PC-9 (cell line): ENCODE data around the gene ZNF19. TPM values are rescaled to one million over a fixed set of nuclear protein-coding genes. Genes with fewer than 3 reads are reported as not detected.
A peak's percentile ranks its signal among the peaks of the same experiment; 100 is the strongest.

Experiments
- Bru-seq: library from RNA; stranded (reverse); fragments of 400-500 nt; gene quantifications from one replicate; lab custom pipeline; 2021; lab: Mats Ljungman, UMichigan
- BruChase-seq, 2 experiments: library from RNA; stranded (reverse); fragments of 400-500 nt; gene quantifications; one replicate each; lab custom pipeline; 2021; lab: Mats Ljungman, UMichigan
- BruUV-seq: library from RNA; stranded (reverse); fragments of 400-500 nt; replicated peaks from 2 replicates; lab custom pipeline; 2021; lab: Mats Ljungman, UMichigan
- CTCF ChIA-PET: fragments of 300-600 bp; sonication (Branson Sonifier 250); formaldehyde crosslinking; loops from one replicate; lab custom pipeline; 2022; ENCODE audit warnings: antibody characterized with exemption; lab: Charles Lee
- POLR2A ChIA-PET: fragments of 300-600 bp; sonication (Branson Sonifier 250); formaldehyde crosslinking; loops from one replicate; lab custom pipeline; 2022; ENCODE audit warnings: antibody characterized with exemption; ENCODE audit not compliant: unreplicated experiment; lab: Charles Lee
- DNase-seq, 2 experiments: peaks; one replicate each; pipeline versions ENCODE4 v3.0.0 to v3.0.0-alpha.2; 2015 to 2022; ENCODE audit warnings: mixed read lengths in 1 of 2
- H2AFZ ChIP-seq: fragments of 200-600 bp; sonication (generic); 2 replicates; pipeline ENCODE4 v1.8.1; 2017; ENCODE audit warnings: antibody characterized with exemption
- H3F3A ChIP-seq: fragments of 200-600 bp; sonication (generic); 2 replicates; pipeline ENCODE4 v1.8.1; 2017; ENCODE audit warnings: antibody characterized with exemption, mild to moderate bottlenecking, low read depth; ENCODE audit not compliant: insufficient read depth
- H3K27ac ChIP-seq: fragments of 200-600 bp; sonication (generic); 2 replicates; pipeline ENCODE4 v1.6.1; 2016; ENCODE audit warnings: mixed run types
- H3K27me3 ChIP-seq: fragments of 200-600 bp; sonication (generic); 2 replicates; pipeline ENCODE4 v1.6.1; 2016; ENCODE audit warnings: low read depth, mixed run types; ENCODE audit not compliant: insufficient read depth
- H3K36me3 ChIP-seq: fragments of 200-600 bp; sonication (generic); 2 replicates; pipeline ENCODE4 v1.6.1; 2016; ENCODE audit warnings: low read depth, mixed run types
- H3K4me1 ChIP-seq: fragments of 200-600 bp; sonication (generic); replicated peaks from 2 replicates; pipeline ENCODE4 v1.6.1; 2016; ENCODE audit warnings: mixed run types; ENCODE audit not compliant: insufficient read depth
- H3K4me2 ChIP-seq: fragments of 200-600 bp; sonication (generic); 2 replicates; pipeline ENCODE4 v1.6.1; 2017; ENCODE audit warnings: mixed run types
- H3K4me3 ChIP-seq: fragments of 200-600 bp; sonication (generic); 2 replicates; pipeline ENCODE4 v1.6.1; 2016; ENCODE audit warnings: mixed run types
- H3K79me2 ChIP-seq: fragments of 200-600 bp; sonication (generic); 2 replicates; pipeline ENCODE4 v1.6.1; 2017; ENCODE audit warnings: low read depth, mixed run types
- H3K9me2 ChIP-seq: fragments of 200-600 bp; sonication (generic); 2 replicates; pipeline ENCODE4 v1.8.1; 2017; ENCODE audit warnings: mild to moderate bottlenecking; ENCODE audit not compliant: insufficient read depth
- H3K9me3 ChIP-seq: fragments of 200-600 bp; sonication (generic); 2 replicates; pipeline ENCODE4 v1.8.1; 2016; ENCODE audit warnings: low read depth; ENCODE audit not compliant: insufficient read depth
- H4K20me1 ChIP-seq: fragments of 200-600 bp; sonication (generic); 2 replicates; pipeline ENCODE4 v1.8.1; 2017; ENCODE audit not compliant: insufficient read depth
- CTCF ChIP-seq: fragments of 200-600 bp; sonication (generic); conservative IDR thresholded peaks from 2 replicates; pipeline ENCODE4 v1.6.1; 2017; ENCODE audit warnings: mixed run types, antibody characterized with exemption, mild to moderate bottlenecking, moderate library complexity
- EZH2 ChIP-seq: fragments of 200-600 bp; sonication (generic); IDR thresholded peaks from 2 replicates; pipeline ENCODE4 v1.8.0; 2017; ENCODE audit warnings: antibody characterized with exemption, low read depth
- intact Hi-C: fragments of 100-400 bp; cut with micrococcal nuclease; formaldehyde crosslinking; loops from one replicate; pipeline ENCODE4 v1.10.0; 2022; ENCODE audit not compliant: unreplicated experiment
- long read RNA-seq: library from polyadenylated mRNA; stranded (forward); transcript quantifications from one replicate; pipeline ENCODE4 v2.0.0, GENCODE V29; 2022
- total RNA-seq: library from RNA; stranded (reverse); gene quantifications from 2 replicates; pipeline ENCODE4 v1.2.3, GENCODE V29; 2021

ZNF19 gene
- total RNA-seq (6.8 TPM in 2 replicates), Bru-seq, nascent RNA (percentile 55 among the genes with signal in this experiment), BruChase-seq, experiment 1, labeled RNA remaining after a 2-hour chase (percentile 52 among the genes with signal in this experiment), BruChase-seq, experiment 2, labeled RNA remaining after a 6-hour chase (percentile 44 among the genes with signal in this experiment)
- long read RNA-seq, partial matches to known transcripts = 1 of 6 reads
- long read RNA-seq, other reads (novel, unspliced or antisense) = 4 of 6 reads

GRCh38 chr16:71489122-71489521, at the start of gene ZNF19:
Gene ZNF19 (minus strand): TSS chr16:71489324. CDS start chr16:71482114, 7,210 bp downstream.
- Histone ChIP-seq H3K27ac (no peak within 1 kb of the TSS), H3K4me2 (no peak within 1 kb of the TSS), H3F3A (no peaks in the 10 kb centered on the region; the same call in 1 of the 2 replicates), H3K9me2 (no peaks in the 10 kb centered on the region), H3K79me2 (no peaks in the 10 kb centered on the region), H4K20me1 (no peaks in the 10 kb centered on the region), H3K4me1 (peaks cover 10% of the 10 kb centered on the region), H2AFZ (no peak within 1 kb of the TSS), H3K9me3 (no peaks in the 10 kb centered on the region), H3K4me3 (no peak within 1 kb of the TSS), H3K27me3 (no peaks in the 10 kb centered on the region), H3K36me3 (no peaks in the 10 kb centered on the region)
- CTCF ChIA-PET = interaction anchor here (1.6 kb wide), 1 partner anchor 11 kb away, joined by 5 read pairs; no protein-coding TSS in a partner anchor
- DNase-seq = no peak
- no peak for TF ChIP-seq EZH2
- no TSS peak for BruUV-seq
- intact Hi-C loops = no loop called here
- POLR2A ChIA-PET = no interaction called here

DNA sequence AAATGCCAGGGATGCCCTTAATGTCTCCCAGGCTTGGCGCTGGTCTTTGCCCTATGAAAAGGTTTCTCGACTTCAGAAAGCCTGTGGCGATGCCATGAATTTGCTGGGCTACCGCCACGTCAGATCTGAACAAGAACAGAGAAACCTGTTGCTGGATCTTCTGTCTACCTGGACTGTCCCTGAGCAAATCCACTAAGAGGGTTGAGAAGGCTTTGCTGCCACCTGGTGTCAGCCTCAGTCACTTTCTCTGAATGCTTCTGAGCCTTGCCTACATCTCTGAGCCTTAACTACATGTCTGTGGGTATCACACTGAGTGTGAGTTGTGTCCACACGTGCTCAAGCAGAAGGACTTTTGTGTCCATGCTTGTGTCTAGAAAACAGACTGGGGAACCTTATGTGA, 48.5 kb upstream of the ZNF19 start:
- intact Hi-C loops = loop anchor here (1.0 to 5.0 kb wide), 3 partner anchors 37 to 125 kb away; no protein-coding TSS in a partner anchor
- CTCF ChIA-PET = interaction anchor here (0.9 to 1.4 kb wide), 2 partner anchors 11 to 36 kb away, joined by 4 to 7 read pairs; partner anchors contain the start of gene CHST4

DNA sequence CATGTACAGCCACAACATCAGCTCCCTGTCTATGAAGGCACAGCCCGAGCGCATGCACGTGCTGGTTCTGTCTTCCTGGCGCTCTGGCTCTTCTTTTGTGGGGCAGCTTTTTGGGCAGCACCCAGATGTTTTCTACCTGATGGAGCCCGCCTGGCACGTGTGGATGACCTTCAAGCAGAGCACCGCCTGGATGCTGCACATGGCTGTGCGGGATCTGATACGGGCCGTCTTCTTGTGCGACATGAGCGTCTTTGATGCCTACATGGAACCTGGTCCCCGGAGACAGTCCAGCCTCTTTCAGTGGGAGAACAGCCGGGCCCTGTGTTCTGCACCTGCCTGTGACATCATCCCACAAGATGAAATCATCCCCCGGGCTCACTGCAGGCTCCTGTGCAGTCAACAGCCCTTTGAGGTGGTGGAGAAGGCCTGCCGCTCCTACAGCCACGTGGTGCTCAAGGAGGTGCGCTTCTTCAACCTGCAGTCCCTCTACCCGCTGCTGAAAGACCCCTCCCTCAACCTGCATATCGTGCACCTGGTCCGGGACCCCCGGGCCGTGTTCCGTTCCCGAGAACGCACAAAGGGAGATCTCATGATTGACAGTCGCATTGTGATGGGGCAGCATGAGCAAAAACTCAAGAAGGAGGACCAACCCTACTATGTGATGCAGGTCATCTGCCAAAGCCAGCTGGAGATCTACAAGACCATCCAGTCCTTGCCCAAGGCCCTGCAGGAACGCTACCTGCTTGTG, 47.8 kb upstream of the ZNF19 start:
- Histone ChIP-seq H3K79me2 (no peaks in the 10 kb centered on the region), H4K20me1 (no peaks in the 10 kb centered on the region), H3K27me3 (no peaks in the 10 kb centered on the region), H3K4me2 (no peak overlapping the region), H2AFZ (no peak overlapping the region), H3K36me3 (no peaks in the 10 kb centered on the region), H3K4me1 (no peaks in the 10 kb centered on the region), H3K27ac (no peak overlapping the region), H3K9me2 (no peaks in the 10 kb centered on the region), H3K4me3 (no peak overlapping the region), H3K9me3 (no peaks in the 10 kb centered on the region), H3F3A (no peaks in the 10 kb centered on the region)
- CTCF ChIA-PET = interaction anchor here (1.1 kb wide), 1 partner anchor 37 kb away, joined by 3 read pairs; no protein-coding TSS in a partner anchor
- intact Hi-C loops = loop anchor here (1.0 to 5.0 kb wide), 3 partner anchors 36 to 125 kb away; no protein-coding TSS in a partner anchor
- no peak for DNase-seq
- POLR2A ChIA-PET = no interaction called here
- TF ChIP-seq CTCF (no peak), EZH2 (no peak)
- BruUV-seq = no TSS peak

More for the DNA sequence above, 48.5 kb upstream of the ZNF19 start:
- no peaks in the 10 kb centered on the region for H3K4me1 ChIP-seq
- H3K9me3 ChIP-seq = no peaks in the 10 kb centered on the region
- TF ChIP-seq CTCF = peak; percentile 83
- TF ChIP-seq EZH2 = no peak
- POLR2A ChIA-PET = no interaction called here
- H3K4me3 ChIP-seq = no peak overlapping the region
- no TSS peak for BruUV-seq
- H3K79me2 ChIP-seq = no peaks in the 10 kb centered on the region
- no peaks in the 10 kb centered on the region for H4K20me1 ChIP-seq
- no peaks in the 10 kb centered on the region for H3F3A ChIP-seq
- H2AFZ ChIP-seq = no peak overlapping the region
- H3K36me3 ChIP-seq = no peaks in the 10 kb centered on the region
- no peaks in the 10 kb centered on the region for H3K9me2 ChIP-seq
- DNase-seq = peak; percentile 62 to 65
- H3K4me2 ChIP-seq = no peak overlapping the region
- H3K27ac ChIP-seq = no peak overlapping the region
- H3K27me3 ChIP-seq = no peaks in the 10 kb centered on the region
